GM18517 (cell line): ENCODE measurements around the gene ANKRD13B.

Experiments used
- ATAC-seq: cut with Tn5 transposase; IDR thresholded peaks from one replicate; pipeline ENCODE4 v1.9.1; 2021; ENCODE audit warnings: mild to moderate bottlenecking, moderate library complexity; ENCODE audit not compliant: unreplicated experiment

Gene ANKRD13B

DNA sequence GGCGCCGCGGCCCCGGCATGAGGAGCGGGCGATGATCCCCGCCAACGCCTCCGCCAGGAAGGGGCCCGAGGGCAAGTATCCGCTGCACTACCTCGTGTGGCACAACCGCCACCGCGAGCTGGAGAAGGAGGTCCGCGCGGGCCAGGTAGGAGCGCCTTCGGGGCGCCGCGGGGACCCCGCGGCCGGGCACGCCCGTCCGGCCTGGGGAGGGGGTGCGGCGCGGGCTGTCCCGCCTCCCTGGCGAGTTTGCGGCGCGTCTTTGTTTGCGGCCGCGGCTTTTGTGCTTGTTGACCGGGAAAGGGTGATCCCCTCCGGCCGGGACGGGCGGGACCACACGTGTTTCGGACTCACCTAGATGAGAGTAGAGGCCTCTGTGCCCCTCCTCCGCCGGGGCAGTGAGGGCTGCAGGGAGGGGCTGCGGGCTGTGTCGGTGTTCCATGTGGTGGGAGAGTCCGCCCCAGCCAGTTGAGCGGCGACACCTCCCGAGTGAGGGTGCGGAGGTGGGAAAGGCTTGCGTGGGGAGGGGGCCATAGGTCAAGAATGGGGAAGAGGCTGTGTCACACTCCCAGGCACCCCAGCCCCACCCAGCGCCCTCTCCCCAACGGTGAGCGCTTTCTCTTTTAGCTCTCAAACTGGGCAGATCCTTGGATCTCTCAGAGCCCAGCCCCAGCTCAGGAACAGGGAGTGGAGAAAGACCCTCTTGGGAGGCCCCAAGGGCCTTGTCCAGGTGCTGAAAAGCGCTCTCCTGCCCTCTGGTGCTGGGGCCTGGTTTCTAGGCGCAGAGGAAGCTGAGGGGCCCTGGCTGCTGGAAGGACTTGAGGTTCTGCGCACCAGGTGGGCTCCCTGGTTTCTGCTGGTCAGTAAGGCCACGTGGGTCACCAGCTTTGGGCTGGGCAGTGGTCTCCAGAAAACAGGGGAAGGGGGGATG lies 923 bp downstream of the ANKRD13B start:
- no peak for ATAC-seq

DNA sequence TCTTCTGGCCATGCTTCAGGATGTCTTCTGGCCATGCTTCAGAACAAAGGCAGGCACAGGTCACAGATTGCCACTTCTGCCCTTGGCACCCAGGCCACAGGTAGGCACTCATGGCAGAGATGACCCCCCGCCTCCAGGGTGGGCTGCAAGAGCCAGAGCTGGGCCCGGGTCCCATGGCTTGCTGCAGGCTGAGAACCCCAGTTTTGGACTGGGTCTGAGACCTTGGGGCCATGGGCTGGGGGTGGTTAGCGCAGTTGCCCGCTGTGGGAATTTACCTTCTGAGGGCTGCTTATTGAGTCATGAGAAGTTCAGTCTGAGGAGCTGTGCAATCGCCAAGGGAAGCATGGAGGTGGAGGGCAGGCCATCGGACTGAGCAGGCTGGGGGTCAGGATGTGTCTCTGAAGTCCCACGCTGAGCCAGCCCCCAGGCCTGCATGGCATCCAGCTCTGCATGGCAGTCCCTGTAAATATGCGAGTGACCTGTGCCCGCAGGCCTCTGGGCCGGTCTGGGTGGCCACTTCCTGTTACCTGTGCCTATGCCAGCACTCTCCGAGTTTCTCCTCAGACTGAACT lies 1.7 kb downstream of the ANKRD13B start:
- ATAC-seq = no peak

DNA sequence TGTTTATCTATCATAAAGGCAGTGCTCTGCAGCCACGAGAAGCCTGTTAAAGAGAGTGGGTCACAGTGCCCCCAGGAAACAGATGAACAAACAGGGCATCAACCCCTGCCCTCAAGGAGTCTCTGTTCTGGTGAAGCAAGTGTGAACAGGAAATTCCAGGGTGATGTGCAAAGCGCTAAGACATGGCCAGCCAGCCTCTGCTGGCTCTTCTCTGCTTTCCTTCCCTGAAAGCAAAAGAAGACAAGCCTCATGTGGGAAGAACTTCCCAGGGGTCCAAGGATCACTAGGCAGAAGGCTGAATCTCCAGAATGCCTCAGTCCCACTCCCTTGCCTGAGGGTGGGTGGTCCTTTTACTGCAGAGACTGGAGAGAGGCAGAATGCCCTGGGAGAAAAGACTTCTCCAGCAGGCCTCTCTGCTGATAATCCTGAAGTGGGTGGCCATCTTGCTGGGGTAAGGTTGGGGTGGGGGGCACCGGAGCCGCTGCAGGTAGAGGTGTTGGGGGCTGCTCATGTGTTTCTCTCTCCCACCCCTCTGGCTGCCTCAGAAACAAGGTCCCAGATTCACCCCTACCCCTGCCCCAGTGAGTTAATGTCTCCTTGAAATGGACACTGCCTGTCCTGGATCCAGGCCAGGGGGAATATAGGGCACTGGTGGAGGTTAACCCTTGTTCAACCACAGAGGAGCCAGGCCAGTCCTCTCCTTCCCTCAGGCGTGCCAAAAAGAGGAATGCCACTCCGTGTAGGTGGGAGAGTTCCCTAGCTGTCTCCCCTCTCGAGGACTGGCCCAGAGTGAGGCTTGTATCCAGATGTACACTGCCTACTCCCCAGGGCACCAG lies 2.4 kb downstream of the ANKRD13B start:
- ATAC-seq = no peak

DNA sequence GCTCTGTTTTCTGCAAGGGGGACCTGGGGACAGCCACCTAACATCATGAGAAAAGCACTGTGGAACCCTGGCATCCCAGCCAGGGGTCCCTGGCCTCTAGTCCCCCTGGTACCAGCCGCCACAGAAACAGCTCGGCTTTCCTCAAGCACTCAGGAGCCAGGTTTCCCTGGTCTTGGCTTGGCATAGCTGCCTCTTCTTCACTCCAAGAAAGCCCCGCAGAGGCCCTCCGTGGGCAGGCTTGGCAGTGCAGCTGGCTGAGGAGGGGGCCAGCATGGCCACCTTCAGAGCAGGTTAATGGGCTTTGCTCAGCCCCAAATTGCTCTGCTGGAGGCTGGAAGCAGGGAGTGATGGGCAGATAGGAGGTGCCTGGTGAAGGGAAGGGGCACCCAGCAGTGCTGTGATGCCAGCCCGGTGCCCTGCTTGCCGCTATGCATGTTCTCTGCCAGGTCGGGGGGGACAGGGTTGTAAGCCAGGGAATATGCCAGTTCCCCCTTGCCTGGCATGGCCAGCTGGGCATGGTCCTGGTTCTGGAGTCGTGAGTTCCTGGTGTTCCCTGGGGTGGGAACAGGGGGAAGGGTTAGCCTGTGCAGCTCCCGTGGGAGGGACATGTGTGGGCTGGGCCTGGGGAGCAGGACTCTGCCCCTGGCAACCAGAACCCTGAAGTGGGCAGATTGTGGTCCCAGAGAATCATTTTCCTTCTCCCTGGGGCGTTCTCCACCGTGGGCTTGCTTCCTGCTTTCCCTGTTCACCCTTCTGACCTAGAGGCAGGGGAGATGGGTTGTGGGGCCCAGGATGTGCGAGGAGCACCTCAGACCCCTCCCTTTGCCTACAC lies 3.2 kb downstream of the ANKRD13B start:
- ATAC-seq = no peak

DNA sequence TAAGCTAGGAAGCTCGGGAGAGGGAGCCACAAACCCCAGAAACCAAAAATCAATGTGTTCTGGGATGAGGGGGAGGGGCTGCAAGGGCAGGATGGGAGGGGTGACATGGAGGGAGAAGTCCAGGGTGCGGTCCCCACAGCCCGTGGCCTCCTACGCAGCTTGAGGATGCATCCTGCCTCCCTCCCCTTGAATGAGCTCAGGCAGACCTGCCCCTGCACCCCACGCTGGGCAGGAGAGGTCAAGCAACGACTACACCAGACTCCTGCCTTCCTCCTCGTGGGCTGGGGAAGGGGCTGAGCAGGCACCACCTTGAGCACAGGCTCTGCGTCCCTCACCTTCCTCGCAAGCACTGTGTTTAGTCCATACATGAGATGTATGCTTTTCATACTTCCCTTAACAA lies 3.9 kb downstream of the ANKRD13B start:
- no peak for ATAC-seq

DNA sequence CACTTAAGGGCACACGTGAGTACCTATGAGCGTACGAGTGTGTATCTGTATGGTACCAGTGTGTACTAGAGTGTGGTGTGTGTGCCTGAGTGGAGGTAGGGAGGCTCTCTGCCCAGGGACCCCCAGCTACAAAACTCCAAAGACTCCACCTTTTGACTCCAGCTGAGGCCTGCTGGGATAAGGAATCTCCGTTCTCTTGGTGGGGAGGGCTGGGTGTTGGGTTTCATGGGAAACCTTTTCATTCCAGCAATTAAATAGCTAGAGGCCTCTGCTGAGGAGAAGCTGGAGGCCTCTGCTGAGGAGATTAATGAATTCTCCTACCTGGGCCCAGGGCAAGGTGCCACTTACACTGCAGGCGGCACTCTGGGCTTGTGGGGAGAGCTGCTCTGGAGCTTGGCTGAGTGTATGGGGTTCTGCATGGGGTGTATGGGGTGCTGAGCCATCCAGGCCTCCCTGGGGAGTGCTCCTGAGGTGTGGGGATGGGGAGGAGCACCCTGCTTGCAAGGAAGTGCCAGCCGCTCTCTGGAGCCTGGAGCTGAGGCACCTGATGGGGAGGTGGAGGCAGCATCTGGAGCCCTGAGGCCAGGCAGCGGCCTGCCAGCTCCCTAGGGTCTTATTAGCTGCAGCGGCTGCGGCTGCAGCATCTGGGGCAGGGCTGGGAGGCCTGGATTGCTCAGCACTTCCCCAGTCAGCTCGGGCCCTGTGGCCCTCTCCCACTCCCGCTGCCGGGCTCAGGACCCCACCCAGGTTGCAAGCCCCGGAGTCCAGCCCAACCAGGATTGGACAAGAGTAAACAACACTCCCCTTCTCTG lies 4.6 kb downstream of the ANKRD13B start:
- no peak for ATAC-seq

DNA sequence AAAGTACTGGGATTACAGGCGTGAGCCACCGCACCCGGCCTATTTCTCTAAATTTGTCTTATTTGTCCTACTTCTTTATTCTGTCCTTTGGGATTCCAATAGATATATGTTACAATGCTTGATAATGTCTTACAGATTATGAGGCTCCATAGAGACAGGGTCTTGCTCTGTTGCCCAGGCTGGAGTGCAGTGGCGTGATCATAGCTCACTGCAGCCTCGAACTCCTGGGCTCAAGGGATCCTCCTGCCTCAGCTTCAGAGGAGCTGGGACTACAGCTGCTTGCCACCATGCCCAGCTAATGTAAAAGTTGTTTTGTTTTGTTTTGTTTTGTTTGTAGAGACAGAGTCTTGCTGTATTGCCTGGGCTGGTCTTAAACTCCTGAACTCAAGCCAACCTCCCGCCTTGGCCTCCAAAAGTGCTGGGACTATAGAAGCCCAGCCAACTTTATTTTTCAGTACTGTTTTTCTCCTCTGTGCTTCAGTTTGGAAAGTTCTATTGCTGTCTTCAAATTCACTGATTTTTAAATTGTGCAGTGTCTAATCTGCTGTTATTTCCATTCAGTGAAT lies 10.3 kb downstream of the ANKRD13B start:
- ATAC-seq = no peak

DNA sequence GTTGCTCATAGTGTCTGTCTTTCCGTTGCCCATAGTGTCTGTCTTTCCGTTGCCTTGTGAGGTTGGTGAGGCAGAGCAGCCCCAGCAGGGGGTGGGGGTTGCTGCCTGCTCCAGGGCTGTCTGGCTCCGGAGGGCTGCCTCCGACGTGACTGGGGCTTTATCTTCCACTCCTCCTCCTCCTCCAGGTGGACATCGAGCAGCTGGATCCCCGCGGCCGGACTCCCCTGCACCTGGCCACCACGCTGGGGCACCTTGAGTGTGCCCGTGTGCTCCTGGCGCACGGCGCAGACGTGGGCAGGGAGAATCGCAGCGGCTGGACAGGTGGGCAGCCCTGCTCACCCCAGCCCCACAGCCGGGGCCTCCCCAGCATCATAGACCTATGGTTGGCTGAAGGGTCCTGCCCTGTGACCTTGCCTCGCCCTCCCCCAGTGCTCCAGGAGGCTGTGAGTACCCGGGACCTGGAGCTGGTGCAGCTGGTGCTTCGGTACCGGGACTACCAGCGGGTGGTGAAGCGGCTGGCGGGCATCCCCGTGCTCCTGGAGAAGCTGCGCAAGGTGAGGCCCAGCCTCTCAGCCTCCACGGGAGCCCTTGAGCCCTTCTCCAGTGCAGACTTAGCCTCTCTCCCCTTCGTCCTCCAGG lies 14.7 kb downstream of the ANKRD13B start:
- ATAC-seq = no peak

DNA sequence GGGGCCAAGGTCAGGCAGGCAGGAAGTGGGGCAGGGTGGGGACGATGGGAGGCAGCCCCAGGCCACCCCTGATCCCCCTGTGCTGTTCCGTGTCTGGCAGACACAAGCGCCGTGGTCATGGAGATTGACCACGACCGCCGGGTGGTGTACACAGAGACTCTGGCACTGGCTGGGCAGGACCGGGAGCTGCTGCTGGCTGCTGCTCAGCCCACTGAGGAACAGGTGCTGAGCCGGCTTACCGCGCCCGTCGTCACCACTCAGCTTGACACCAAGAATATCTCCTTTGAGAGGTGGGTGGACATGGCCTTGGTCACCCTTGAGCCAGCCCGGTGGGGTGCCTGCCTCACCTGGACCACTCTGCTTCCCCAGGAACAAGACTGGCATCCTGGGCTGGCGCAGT lies 16.1 kb downstream of the ANKRD13B start:
- ATAC-seq = no peak

DNA sequence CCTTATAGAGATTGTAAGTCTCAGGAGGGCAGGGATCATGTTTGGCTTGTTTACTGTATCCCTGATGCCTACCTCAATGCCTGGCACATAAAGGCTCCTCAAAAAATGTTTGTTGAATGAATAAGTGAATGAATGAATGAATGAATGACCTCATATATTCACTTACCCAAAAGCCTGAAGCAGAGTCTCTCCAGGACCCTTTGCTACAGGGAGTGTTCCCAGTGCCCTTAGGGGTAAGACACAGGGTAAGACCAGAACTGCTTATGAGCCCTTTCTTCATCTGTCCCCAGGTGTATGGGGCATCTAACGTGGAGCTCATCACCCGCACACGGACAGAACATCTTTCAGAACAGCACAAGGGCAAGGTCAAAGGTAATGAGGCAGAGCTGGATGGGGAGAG lies 17.5 kb downstream of the ANKRD13B start:
- ATAC-seq = no peak

DNA sequence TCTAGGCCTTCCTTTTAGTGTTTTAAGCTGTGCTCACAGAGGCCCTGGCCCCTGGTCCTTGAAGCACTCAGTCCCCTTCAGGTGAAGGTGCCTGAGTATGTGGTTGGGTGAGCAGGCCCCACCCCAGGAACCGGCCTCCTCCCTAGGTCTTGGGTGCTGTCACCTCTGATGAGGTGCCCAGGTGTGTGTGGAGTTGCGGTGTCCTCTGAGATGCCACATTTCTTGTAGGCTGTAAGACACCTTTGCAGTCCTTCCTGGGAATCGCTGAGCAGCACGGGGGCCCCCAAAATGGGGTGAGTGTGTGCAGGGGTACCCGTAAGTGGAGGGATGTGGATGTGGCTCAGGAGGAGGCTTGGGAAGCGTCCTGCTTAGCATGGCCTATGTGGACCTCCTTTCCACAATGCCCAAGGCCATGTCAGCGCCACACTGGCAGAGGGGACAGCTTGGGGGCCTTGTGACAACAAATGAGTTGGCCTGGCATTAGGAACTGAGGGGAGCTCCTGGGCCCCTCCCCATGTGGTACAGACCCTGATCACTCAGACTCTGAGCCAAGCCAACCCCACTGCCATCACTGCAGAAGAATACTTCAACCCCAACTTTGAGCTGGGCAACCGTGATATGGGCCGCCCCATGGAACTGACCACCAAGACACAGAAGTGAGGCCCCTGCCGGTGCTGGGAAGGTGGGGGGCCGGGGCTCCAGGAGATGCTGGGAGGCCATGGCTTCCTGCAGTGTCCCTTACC lies 18.6 kb downstream of the ANKRD13B start:
- ATAC-seq = no peak

DNA sequence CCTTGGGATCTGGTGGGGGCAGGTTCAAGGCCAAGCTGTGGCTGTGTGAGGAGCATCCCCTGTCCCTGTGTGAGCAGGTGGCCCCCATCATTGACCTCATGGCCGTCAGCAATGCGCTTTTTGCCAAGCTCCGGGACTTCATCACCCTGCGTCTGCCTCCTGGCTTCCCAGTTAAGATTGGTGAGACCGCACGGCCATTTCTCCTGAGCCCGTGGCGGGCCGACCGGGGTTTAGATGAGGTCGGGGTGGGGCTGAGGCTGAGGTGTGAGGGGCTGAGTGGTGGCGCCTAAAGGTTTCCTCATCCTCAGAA lies 19.1 kb downstream of the ANKRD13B start:
- no peak for ATAC-seq

DNA sequence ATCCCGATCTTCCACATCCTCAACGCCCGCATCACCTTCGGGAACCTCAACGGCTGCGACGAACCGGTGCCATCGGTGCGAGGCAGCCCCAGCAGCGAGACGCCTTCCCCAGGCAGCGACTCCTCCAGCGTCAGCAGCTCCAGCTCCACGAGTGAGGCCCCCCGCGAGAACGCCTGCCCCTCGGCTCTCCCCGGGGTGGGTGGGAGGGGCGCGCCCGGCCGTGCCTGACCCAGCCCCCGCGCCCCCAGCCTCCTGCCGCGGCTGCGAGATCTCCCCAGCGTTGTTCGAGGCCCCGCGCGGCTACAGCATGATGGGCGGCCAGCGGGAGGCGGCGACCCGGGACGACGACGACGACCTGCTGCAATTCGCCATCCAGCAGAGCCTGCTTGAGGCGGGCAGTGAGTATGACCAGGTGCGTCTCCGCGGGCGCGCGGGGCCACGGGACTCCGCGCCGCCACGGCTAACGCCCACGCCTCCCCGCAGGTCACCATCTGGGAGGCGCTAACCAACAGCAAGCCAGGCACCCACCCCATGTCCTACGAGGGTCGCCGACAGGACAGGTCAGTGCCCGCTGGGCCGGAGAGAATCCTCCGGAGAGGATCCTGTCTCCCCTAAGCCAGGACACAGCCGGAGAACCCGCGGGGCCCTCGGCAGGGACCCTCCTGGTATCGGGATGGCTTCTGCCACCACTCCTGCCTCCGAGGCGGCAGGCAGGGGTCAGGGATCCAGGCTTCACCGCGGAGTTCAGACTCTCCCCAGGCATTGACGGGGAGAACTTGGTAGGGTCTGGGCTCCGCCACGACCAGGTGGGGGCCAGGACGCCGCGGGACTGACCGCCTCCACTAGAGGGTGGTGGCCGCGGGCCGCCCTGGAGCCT lies 19.7 kb downstream of the ANKRD13B start:
- ATAC-seq = no peak

DNA sequence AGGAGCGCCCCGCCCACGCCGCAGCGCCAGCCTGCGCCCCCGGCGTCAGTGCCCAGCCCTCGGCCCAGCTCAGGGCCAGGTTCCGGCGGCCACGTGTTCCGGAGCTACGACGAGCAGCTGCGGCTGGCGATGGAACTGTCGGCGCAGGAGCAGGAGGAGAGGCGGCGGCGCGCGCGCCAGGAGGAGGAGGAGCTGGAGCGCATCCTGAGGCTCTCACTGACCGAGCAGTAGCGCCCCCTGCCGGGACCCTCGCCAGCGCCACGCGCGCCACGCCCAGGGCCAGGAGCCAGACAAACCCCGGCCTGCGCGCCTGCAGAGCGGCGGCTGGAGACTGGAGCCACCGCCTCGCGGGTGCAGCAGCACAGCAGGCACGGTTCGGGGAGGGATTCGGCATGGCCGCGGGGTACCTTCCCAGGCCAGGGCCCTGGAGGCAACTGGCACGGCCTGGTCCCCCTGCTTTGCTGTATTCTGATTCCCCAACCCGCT lies 20.5 kb downstream of the ANKRD13B start:
- ATAC-seq = no peak

DNA sequence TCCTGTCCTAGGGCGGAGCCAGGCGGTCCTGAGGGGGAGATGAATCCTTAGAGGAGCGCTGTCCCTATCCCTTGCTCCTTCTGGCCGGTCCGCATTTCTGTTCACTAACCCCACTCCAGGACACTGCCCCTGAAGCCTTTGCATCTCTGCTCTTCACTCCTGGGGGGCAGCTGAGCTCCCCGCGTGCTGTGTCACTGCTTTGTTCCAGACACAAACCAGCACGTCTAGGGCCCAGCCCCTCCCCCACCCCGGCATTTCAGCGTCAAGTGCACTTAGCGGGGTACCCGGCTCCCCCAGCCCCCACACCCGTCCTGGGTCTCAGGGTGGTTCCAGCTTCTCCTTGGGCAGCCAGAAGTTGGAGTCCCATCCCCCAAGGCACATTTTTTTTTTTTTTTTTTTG lies 20.9 kb downstream of the ANKRD13B start:
- no peak for ATAC-seq

DNA sequence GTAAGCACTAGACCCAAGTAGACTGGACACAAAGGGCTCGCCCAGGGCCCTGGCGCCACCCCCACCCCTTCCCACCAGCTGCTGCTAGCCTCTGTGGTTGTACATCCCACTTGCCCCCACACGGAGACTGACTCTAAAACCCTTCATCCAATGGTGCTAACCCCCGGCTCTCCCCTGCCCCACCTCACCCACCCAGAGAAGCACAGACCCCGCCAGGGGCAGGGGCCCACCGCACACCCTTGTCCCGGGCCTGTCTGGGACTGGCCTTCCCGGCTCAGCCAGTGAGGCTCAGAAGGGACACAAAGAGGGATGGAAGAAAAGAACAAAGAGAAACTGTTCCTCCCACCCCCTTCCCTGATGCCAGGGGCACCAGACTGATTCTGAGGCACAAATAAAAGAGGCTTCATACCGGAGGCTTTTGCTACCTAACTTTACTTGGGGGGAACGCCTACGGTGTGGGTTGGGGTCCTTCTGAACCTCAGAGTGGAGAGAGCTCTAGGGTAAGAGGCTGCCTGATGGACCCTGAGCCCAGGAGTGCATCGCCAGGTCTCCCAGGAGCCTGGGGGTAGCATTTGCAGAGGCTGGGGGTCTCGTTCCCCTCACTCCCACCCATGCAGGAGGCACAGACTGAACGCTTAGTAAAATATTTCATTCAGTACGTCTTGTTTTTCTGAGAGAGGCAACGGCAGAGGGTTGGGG lies 21.6 kb downstream of the ANKRD13B start:
- no peak for ATAC-seq

DNA sequence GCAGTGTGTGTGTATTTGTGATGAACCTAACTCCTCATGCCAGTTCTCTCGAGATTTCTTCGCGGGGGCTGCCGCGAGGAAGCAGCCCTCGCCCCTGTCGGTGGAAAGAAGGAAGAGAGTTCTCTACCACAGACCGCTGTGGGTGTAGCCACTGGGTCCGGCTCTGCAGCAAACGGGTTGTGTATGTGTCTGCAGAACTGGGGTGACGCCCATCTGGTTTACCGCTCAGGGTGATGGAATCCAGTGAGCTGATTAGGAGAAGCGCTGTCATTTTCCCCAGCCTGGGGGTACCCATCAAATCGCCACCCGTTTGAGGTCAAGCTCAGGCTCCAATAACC lies 22.1 kb downstream of the ANKRD13B start:
- no peak for ATAC-seq
